T1000 (cell line): ENCODE data around the gene SBF2.

Experiments used
- DNase-seq: peaks from one replicate; lab custom pipeline; 2025; ENCODE audit warnings: mixed read lengths; lab: John Stamatoyannopoulos, UW

The SBF2 gene

DNA sequence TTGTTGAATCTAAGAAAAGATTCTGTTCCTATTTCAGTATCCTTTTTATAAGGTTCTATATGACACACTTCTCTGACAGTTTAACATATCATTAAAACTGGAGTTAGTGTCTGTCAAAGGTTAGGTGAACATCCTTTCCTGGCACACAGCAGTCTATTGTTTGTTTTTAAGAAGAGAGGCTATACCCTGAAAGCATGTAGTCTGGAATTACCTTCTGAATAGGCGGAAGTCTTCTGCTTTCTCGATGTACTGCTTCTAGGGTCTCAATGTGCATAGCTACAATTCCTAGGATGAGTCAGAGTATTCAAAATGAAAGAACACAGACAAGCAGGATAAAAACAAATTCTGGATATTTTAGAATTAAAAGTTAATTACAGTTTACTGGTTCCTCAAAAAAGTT, 441.6 kb downstream of the SBF2 start:
- DNase-seq = no peak

DNA sequence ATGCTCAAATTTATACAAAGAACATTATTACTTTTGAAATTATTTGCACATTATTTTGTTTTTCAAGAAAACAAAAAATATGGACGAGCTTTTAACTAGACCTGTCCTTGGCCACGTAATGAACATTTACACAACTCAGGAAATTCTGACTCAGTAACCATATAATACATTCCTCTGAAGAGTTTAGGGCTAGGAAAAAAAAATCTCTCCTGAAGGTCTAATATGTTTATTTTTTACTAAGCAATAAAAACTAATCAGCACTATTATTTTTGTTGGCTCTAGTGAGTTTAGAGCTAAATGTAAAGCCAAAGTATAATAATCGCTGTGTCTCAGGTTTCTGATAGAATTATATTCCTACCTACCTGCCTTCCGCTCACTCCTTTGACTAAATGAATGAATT, 442.7 kb downstream of the SBF2 start:
- no peak for DNase-seq

DNA sequence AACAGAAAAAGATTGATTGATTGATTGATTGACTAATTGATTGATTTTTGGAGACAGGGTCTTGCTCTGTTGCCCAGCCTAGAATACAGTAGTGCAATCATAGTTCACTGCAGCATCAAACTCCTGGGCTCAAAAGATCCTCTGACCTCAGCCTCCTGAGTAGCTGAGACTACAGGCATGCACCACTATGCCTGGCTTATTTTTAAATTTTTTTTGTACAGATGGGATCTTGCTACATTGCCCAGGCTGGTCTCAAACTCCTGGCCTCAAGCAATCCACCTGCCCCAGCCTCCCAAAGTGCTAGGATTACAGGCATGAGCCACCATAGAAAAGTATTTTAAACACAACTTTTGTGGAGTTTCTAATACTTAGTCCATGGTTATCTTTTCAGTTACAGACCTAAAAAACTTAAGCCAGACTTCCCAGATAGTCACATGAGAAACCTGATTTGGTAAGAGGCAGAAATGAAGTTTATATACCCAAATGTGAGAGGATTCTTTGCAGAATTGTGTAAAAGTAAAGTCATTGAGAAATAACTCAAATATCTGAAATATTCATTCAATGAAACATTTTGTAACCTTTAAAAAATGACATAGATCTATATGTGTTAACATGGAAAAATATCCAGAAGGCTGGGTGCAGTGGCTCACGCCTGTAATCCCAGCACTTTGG, 443.7 kb downstream of the SBF2 start:
- DNase-seq = no peak

DNA sequence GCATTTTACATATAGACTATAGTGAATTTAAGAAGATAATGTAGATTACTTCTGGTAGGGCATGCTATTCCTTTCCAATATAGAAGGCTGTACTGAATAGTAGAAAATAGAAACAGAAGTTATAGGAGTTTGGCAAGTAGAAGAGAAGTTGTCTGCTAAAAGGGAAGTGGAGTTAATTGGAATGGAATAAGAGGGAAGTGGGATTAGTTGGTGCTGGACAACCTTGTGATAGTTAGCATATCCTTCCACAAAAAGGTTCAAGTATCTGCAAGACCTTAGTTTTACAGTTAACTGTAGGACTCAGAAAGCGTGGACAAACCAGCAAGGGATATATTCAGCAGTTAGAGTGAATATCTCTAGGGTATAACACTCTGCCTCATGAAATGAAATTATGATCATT, 444.6 kb downstream of the SBF2 start:
- DNase-seq = no peak

DNA sequence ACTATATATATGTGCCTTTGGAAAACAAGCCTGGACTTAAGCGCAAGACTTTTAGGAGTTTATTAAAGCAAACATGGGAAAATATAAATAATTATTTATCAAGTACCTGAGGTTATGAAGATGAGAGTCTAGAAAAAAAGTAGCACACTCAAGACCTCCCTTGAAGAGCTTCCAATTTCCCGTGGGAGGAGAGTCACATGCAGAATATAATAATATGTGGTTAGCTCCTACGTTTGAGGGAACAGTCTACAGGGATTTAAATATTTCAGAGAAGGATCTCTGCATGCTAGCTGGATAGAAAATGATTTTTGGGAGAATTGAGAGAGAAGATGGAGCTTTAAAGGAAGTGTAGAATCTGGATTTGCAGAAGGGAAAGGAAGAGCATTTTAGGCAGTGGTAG, 446.4 kb downstream of the SBF2 start:
- no peak for DNase-seq

DNA sequence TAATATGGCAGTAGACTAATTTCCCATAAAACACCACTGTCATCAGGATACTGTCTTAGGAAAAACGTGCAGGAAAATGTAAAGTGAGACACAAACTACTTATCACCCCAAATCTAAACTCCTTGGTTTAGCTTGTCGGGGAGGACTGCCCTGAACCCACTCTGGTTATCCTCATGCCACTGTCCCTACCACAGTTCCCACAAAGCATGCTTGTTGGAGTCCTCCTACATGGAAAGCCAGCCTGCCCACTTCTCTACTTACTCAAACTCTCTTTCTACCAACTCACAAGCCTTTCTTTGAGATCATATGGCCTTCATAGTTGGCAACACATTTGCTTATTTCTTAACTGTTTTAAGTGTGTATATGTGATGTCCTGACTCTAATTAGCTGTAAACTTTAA, 451.1 kb downstream of the SBF2 start:
- no peak for DNase-seq

DNA sequence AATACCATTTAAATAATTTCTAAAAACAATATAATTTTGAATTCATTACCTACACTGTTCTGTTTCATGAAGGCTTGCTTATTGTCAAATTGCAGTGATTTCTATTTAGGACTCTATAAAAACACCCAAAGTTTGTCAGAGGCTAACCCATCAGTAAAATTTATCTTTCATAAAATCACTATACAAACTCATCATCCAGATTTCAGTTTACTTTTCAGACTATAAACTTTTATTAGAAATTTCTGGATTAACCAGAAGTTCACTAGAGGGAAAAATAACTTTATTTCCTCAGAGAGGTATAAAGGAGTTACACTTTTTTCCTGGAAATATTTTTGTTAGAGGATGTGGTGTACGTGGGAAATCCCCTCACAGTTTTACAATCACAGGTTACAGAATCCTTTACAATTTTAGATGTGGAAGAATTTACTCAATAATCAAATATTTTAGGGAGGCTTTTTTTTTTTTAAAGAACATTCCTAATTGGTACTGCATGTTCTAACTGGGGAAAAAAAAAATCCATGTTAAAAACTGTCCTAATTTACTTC, 453.5 kb downstream of the SBF2 start:
- DNase-seq = no peak

DNA sequence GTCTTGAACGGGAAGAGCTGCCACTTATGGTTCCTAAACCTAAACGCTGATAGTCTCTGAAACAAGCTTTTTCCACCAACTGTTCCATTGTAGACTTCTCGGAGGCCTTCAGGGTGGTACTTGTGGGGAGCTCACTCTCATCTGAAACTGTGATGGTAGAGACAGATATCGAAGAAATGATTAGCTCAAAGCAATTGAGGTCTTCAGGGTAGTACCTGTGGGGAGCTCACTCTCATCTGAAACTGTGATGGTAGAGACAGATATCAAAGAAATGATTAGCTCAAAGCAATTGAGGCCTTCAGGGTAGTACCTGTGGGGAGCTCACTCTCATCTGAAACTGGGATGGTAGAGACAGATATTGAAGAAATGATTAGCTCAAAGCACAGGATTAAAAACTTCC, 454.5 kb downstream of the SBF2 start:
- no peak for DNase-seq

DNA sequence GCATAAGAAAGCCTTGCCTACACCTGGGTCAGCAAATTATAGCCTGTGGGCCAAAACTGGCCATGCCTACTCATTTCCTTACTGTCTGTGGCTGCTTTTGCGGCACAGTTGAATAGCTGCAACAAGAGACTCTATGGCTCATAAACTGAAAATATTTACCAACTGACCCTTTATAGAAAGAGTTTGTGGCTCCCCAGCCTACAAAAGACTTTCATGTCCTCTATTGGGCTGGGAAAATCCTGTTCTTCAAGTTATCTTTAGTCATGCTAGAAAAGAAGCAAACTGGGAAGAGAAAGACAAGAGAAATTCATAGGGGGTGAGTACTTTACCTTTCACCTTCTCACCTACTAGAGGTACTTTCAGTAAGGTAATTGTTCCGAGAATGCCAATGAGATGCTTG, 455.1 kb downstream of the SBF2 start:
- no peak for DNase-seq

DNA sequence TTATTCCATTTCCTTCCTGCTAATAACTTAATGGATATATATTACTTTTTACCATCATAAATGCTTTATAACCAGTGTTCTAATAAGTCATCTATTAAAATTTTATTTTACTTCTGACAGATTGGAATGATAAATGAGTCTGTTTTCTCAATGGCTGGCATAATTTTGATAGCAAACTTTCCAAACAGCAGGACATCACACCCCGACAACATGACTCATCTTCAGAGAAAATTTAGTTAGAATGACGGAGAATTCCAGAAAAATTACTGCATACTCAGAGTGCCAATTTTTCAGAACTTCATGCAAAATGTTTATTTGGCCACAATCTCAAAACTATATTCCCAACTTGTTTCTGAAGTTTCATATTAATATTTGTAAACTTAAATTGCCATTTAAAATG, 455.8 kb downstream of the SBF2 start:
- DNase-seq = no peak

DNA sequence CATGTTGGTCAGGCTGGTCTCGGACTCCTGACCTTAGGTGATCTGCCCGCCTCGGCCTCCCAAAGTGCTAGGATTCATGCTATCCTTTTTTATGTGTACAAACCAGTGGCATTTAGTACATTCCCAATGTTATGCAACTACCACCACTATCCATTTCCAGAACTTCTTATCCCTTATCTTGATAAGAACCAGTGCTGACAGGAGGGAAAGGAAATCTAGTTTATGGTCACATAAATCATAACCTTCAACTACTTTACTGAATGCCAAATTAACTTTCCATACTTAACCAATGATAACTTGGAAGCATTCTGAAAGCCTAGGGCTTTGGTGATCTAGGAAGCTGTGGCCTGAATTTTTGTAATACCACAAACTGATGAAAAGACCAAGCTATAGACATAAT, 459.7 kb downstream of the SBF2 start:
- no peak for DNase-seq

DNA sequence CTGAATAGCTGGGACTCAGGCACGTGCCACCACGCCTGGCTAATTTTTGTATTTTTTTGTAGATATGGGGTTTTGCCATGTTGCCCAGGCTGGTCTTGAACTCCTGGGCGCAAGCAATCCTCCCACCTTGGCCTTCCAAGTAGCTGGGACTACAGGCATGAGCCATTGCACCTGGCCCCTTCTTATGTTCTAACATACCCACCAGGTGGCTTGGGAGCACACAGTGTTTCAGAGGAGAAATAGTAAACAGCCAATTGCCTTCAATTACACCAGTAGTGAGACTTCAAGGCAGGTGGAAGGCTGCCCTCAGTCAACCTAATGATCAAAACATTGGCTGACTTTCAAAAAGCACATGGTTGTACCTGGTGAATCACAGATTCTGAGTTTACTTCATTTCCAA, 462.9 kb downstream of the SBF2 start:
- DNase-seq = no peak

DNA sequence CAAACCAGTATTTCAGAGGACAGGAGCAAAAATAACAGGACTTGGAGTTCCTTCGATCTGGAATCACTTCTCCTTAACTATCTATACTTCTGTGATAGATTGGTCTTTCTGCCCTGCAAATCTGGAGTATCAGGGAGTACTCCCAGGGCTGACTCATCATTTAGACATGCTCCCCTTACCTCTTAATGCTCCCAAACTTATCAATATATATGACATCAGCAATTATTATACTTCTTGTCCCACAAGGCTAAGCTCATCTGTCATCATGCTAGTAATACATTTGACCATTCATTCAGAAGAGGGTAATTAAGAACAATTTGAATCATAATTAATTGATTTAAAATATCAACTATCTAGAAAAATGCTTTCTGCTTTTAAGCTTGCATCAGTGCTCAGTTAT, 466.3 kb downstream of the SBF2 start:
- no peak for DNase-seq

DNA sequence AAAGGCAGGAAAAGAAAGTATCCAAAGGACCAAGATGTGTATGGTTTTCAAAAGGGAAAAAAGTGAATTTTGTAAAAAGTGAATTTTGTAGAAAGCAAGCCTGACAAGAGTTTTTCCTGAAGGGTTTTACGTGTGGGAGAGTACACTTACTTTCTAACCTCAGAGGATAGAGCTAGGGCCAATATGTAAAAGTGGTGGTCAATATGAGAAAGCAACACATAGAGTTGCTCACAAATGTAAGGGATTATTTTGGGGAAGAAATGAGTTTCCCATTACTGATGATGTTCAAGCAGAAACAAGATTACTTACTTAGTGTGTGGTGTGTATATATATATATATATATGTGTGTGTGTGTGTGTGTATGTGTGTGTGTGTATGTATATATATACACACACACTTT, 467.6 kb downstream of the SBF2 start:
- no peak for DNase-seq

DNA sequence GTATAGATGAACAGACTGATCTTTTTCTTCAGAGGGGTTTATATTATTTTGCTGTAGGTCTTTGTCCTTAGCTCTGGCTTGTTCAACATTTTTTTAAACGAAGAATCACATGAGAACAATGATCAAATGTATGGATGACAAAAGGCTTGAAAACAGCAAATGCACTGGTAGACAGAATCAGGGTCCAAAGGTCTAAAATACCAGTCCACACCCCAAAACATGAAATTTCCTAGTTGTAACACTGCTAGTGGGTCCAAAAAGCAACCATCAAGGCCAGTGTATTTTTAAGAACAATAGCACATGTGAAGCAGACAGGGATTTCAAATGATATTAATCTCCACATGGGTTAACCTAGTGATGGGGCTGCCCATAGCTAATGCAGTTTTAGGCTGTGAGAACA, 468.1 kb downstream of the SBF2 start:
- DNase-seq = no peak

DNA sequence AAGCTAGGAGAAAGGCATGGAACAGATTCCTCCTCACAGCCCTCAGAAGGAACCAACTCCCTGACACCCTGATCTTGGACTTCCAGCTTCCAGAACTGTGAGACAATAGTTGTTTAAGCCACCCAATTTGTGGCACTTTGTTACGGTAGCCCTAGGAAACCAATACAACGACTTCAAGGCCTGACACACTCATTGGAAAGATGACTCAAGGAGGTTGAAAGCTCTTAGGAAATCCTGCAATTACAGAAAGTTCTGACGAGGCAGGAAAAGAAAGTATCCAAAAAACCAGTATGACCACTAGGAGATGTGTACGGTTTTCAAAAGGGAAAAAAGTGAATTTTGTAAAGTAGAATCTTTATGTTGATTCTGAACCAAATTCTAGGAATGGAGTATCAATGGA, 468.7 kb downstream of the SBF2 start:
- DNase-seq = no peak

DNA sequence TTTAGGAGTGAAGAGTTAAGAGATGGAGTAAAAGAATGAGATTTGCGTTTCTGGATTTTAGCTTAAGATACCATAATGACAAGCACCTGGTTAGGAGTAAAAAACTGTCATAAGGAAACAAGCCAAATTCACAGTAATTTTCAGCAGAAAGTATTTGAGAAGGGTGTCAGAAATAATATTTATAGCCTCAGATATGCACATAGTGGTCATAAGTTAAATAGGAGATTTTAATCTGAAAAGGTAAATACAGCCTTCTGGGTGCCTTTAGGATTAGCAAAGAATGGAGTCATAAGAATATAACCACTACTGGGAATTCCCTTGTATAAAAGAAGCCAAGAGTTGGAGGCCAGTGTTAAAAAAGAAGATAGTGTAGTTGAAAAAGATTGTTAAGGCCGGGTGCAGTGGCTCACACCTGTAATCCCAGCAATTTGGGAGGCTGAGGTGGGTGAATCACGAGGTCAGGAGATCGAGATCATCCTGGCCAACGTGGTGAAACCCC, 470.1 kb downstream of the SBF2 start:
- DNase-seq = no peak

DNA sequence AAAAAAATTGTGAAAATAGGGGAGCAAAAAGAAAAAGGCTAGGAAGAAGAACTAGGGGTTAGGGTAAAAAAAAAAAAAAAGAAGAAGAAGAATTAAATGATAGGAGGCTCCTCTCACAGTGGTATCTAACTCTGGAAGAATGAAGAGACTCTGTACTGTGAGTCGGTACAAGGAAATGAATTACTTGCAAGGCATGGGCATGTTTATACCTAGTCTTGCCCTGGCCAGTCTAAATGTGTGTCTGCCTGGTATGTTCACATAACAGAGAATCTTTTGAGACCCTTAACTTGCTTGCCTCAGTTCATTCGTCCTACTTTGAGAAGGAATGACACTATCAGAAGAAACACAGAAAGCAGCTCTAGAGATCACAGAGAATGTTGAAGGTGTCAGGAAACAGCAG, 470.6 kb downstream of the SBF2 start:
- DNase-seq = no peak

DNA sequence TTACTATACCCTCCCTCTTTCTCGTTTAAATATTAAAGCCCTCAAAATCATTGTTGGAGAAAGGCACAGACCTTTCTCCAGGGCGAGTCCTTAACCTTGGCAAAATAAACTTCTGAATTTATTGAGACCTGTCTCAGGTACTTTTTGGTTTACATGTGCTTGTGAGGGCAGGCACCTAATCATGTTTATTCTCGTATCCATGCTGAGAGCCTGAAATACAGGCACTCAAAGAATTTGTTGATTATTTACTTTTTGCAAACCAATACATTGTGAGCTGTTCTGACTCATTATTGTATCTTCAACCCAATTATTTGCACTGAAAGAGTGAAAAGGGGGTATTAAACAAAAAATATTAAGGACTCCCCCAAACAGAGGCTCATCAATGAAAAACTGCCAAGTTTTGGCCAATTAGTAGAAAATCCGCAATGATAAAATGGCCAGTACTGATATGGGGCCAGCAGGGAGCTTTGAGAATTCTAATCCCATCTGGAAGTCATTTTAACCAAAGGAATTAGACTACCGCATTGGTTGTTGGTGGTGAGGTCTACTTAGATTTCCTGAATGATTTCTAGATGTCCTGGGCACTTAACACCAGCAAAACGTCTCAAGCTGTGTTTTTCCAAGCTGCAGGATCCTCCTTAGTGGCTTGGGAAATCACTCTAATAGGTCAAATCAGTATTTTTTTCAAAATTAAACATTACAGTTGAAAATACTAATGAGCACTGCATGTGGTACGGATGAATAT, 472.8 kb downstream of the SBF2 start:
- no peak for DNase-seq

DNA sequence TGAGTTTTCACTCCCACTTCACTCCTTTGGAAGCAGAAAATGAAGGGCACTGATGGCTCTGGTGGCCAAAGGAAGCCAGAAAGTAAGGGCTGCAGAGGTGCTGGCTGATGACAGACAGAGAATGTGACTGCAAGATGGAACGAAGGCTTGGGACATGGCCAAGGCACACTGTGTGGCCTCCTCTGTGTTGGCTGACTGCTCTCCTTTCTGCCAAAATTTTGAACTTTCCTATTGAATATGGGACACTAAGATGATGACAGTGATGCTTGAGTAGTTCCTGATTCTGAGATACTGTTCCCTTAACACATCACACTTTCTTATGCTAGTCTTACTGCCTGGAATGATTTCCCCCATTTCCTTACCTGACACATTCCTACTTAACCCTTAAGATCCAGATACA, 473.8 kb downstream of the SBF2 start:
- DNase-seq = no peak

DNA sequence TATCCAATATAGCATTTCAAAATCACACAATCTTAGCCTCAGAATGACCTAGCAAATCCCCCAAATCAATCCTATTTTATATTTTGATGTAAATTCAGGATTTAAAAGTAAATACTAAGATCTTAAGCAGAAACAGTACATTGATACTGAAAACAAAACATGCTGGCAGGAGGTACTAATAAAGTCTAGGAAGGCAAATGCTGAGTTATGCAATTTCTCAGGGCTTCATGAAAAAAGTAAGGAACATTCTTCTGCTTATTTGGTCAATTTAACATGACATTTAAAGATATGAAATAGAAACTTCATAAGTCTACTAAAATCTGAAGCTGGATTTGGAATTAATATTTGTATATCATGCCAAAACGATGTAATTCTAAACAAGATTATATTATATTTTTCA, 476.8 kb downstream of the SBF2 start:
- no peak for DNase-seq

DNA sequence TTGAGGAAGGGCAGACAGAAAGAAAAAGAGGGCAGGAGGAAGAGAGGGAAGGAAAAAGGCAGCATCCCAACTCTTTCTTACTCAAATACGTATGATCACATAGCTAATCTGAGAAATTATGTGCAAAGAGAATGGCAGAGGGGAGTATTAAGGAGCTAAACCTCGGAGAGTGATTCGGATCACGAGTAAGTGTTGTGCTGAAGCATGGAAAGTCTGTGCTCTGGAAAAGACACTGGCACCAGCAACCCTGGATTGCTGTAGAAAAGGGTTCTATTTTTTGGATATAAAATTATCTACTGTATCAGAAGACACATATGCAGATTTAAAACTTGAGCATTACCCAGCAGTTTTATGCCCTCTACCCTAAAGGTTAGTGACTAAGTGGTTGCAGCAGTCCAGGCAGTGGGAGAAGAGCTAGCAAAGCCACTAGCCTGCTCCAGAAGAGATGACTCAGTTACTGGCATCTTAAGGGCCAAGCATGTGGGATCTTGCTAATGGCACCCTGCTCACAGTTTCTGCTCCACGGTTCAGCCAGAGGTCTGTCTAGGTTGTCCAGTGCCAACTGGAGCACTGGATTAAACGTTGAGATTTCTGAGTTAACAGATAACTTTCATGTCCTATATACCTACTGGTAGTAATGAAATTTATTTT, 478.4 kb downstream of the SBF2 start:
- DNase-seq = no peak

DNA sequence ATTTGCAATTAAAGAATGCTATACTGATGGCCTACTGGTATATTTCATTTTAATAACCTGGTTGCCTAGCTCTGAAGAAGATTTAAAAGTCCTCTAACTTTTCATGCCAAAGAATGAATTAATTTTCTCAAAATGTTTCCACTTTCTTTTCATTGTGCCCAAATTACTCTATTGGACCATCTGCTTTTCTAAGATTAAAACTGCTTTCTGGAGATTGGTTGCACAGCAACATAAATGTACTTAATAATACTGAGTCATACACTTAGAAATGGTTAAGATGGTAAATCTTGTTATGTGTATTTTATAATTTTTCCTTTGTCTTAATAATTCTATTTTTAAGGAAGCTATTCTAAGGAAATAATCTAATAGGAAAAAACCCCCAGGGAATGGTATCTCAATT, 479.9 kb downstream of the SBF2 start:
- no peak for DNase-seq
